Adrenal gland (tissue), 12 donors: ENCODE data around the gene ABO. TPM values are rescaled to one million over a fixed set of nuclear protein-coding genes. Genes with fewer than 3 reads are reported as not detected.

Source experiments
- DNase-seq, 7 donors: peaks; one replicate each; pipeline ENCODE4 v3.0.0-alpha.2; 2019 to 2020
- H3K27ac ChIP-seq, 5 donors: fragments of 200-600 bp; sonication (generic) in 4 of 5; 1 replicate in 3 of 5; 2 replicates in 2 of 5; pipeline versions ENCODE4 v1.5.1 to v1.8.0; 2016 to 2020; ENCODE audit warnings: mild to moderate bottlenecking in 1 of 5
- H3K27me3 ChIP-seq: fragments of 200-600 bp; 2 replicates; pipeline ENCODE4 v1.8.0; 2021
- H3K36me3 ChIP-seq, 2 donors: fragments of 200-600 bp; replicated peaks in 1 of 2; 1 replicate in 1 of 2; 2 replicates in 1 of 2; pipeline versions ENCODE4 v1.5.1 to v1.8.0; 2018 to 2022
- H3K4me1 ChIP-seq, 2 donors: fragments of 200-600 bp; replicated peaks in 1 of 2; 1 replicate in 1 of 2; 2 replicates in 1 of 2; pipeline versions ENCODE4 v1.5.1 to v1.8.0; 2018 to 2021
- H3K4me3 ChIP-seq, 4 donors: fragments of 200-600 bp; sonication (generic) in 3 of 4; one replicate each; pipeline ENCODE4 v1.5.1; 2016 to 2018
- H3K9me3 ChIP-seq, 3 donors: fragments of 200-600 bp; sonication (generic) in 1 of 3; replicated peaks in 1 of 3; 1 replicate in 2 of 3; 2 replicates in 1 of 3; pipeline versions ENCODE4 v1.5.1 to v1.8.0; 2016 to 2021
- POLR2A ChIP-seq, 2 donors: fragments of 450-650 bp; IDR thresholded peaks; one replicate each; pipeline ENCODE4 v1.6.1; 2017; ENCODE audit warnings: antibody characterized with exemption in 2 of 2, mild to moderate bottlenecking in 2 of 2, moderate library complexity in 1 of 2
- WGBS, 4 donors: extraction: QIAGEN DNeasy Blood & Tissue Kit in 2 of 4; methylation state at CpG; one replicate each; pipeline versions ENCODE4 v1.1.5 to v1.1.7; 2013 to 2017; 5-methylcytosine and 5-hydroxymethylcytosine counted together
- intact Hi-C, 2 donors: fragments of 100-400 bp; cut with DNase I; formaldehyde crosslinking; loops; one replicate each; pipeline versions ENCODE4 v1.14.1 to v1.15.0; 2022 to 2023
- polyA plus RNA-seq, 3 donors: library from polyadenylated mRNA; stranded (reverse); fragments of 200-250 nt in 2 of 3; fragments of 350-450 nt in 1 of 3; fragmentation: Illumina TruSeq in 1 of 3; extraction: RNeasy Lipid Tissue Mini Kit (QIAGEN cat#74804) in 1 of 3; gene quantifications; one replicate each; pipeline ENCODE4 v1.2.3, GENCODE V29; 2013 to 2014
- total RNA-seq, 9 donors: library from RNA; depleted of rRNA in 4 of 9; stranded (reverse); fragments of >200 nt in 4 of 9; fragments of 120-200 nt in 1 of 9; fragmentation: NEBNext Ultra II Directional in 1 of 9; extraction: Animal tissue kit (Norgen Biotek cat#: 25700) in 1 of 9; gene quantifications; one replicate each; pipeline versions ENCODE4 v1.1.0 to v1.2.4, GENCODE V29; 2013 to 2023
- TF ChIP-seq, protein P1 (sequence below), 6 experiments: fragments of 450-650 bp in 4 of 6; fragments of 200-600 bp in 2 of 6; sonication (generic) in 1 of 6; IDR thresholded peaks; 1 replicate in 5 of 6; 2 replicates in 1 of 6; pipeline versions ENCODE4 v1.5.1 to v1.8.0; 2016 to 2021; ENCODE audit warnings: antibody characterized with exemption in 6 of 6, mild to moderate bottlenecking in 2 of 6, moderate library complexity in 1 of 6
- donor health status: healthy with polysubstance abuse.
- donor health status: Bipolar disorder and iron deficiency.
- donor health status: DM: yes; HTN: yes; CAD: no.
- donor health status: DM: no; HTN: no; CAD: no.
- donor health status: DM: no; HTN: no; CAD: no.
- donor health status: DM: yes; HTN: yes; CAD: no.

ABO gene
- total and polyA plus RNA-seq, 12 donors = 2.9 to 43.1 (median 18.6) TPM

DNA sequence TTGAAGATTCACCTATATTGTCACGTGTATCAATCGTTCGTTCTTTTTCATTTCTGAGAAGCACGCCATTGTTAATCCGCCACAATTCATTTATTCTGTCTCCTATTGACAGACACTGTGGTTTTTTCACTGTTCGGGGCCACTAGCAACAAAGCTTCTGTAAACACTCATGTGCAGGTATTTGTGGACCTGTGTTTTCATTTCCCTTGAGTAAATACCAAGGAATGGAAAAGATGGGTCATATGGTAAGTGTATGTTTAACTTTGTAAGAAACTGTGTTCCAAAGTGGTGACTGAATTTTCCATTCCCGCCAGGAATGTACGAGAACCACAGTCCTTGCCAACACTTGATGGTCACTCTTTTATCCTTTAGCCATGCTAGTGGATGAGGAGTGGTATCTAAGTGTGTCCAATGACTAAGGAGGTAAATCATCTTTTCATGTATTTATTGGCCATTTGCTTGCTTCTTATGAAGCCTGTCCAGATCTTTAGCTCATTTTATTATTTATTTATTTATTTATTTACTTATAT lies 10.7 kb downstream of the ABO start:
- H3K9me3 ChIP-seq = no peaks in the 10 kb centered on the region
- H3K27me3 ChIP-seq = no peaks in the 10 kb centered on the region
- intact Hi-C loops = no loop called here
- H3K4me1 ChIP-seq = peaks cover 7 to 12% of the 10 kb centered on the region in 2 donors
- no peaks in the 10 kb centered on the region for H3K36me3 ChIP-seq
- DNase-seq = no peak
- no peak overlapping the region for H3K4me3 ChIP-seq
- H3K27ac ChIP-seq = no peak overlapping the region
- no peak for TF ChIP-seq POLR2A (IDR thresholded peaks at IDR 0.05)
- TF ChIP-seq, protein P1, sequence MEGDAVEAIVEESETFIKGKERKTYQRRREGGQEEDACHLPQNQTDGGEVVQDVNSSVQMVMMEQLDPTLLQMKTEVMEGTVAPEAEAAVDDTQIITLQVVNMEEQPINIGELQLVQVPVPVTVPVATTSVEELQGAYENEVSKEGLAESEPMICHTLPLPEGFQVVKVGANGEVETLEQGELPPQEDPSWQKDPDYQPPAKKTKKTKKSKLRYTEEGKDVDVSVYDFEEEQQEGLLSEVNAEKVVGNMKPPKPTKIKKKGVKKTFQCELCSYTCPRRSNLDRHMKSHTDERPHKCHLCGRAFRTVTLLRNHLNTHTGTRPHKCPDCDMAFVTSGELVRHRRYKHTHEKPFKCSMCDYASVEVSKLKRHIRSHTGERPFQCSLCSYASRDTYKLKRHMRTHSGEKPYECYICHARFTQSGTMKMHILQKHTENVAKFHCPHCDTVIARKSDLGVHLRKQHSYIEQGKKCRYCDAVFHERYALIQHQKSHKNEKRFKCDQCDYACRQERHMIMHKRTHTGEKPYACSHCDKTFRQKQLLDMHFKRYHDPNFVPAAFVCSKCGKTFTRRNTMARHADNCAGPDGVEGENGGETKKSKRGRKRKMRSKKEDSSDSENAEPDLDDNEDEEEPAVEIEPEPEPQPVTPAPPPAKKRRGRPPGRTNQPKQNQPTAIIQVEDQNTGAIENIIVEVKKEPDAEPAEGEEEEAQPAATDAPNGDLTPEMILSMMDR (IDR thresholded peaks at IDR 0.05) = no peak
- whole genome bisulfite sequencing, 4 donors = 92 to 97% (median 95%) methylated on average over 8 of the region's 8 CpGs

DNA sequence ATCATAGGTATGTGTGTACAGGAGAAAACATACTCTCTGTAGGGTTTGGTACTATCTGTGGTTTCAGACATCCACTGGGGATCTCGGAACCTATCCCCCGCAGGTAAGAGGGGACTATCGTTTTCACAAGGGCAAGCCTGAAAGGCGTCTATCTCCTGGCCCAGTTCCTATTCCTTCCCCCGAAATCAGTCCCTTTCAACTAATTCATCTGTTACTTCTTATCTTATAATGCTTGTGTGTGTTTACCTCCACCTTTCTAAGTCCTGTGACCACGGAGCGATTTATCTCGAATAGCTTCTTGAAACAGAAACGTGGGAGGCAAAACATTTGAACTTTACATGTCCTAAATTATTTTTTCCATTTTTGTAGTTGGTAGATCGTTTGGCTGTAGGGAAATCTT lies 11.4 kb downstream of the ABO start:
- H3K9me3 ChIP-seq = no peaks in the 10 kb centered on the region
- peak in 1 of 7 donors; percentile 14 for DNase-seq
- WGBS, 4 donors = 83 to 92% (median 89%) methylated on average over 10 of the region's 10 CpGs
- no peak overlapping the region for H3K4me3 ChIP-seq
- H3K27ac ChIP-seq = no peak overlapping the region
- peaks cover 7 to 16% of the 10 kb centered on the region in 2 donors for H3K4me1 ChIP-seq
- H3K27me3 ChIP-seq = no peaks in the 10 kb centered on the region
- intact Hi-C loops = no loop called here
- TF ChIP-seq POLR2A (IDR thresholded peaks at IDR 0.05) = no peak
- TF ChIP-seq, protein P1 (IDR thresholded peaks at IDR 0.05) = no peak
- no peaks in the 10 kb centered on the region for H3K36me3 ChIP-seq

DNA sequence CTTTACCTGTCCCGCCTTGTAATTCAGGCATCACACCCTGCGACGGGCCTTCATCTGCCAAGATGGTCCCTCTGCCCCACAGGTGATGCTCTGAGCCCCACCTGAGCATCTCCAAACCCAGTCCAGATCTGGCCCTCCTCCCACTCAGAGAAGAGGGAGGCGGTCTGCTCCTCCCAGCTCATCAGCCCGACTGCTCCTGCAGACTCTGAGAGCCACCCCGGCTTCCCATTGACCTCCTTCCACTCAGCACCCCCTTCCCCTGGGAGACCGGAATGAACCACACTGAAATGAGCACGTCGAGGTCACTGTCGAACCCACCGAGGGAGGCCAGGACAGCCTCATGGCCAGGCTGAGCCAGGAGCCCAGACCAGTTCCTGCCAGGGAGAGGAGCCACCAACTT lies 12.8 kb downstream of the ABO start:
- intact Hi-C loops = no loop called here
- TF ChIP-seq POLR2A (IDR thresholded peaks at IDR 0.05) = no peak
- TF ChIP-seq, protein P1 (IDR thresholded peaks at IDR 0.05) = no peak
- H3K4me3 ChIP-seq = no peak overlapping the region
- H3K4me1 ChIP-seq = peaks cover 5 to 16% of the 10 kb centered on the region in 2 donors
- no peaks in the 10 kb centered on the region for H3K9me3 ChIP-seq
- peak overlapping the region in 1 of 5 donors; percentile 1 for H3K27ac ChIP-seq
- DNase-seq = peak in 1 of 7 donors; percentile 41
- H3K36me3 ChIP-seq = no peaks in the 10 kb centered on the region
- H3K27me3 ChIP-seq = no peaks in the 10 kb centered on the region
- 68 to 84% (median 71%) methylated on average over 7 to 11 of the region's 11 CpGs for WGBS, 4 donors

DNA sequence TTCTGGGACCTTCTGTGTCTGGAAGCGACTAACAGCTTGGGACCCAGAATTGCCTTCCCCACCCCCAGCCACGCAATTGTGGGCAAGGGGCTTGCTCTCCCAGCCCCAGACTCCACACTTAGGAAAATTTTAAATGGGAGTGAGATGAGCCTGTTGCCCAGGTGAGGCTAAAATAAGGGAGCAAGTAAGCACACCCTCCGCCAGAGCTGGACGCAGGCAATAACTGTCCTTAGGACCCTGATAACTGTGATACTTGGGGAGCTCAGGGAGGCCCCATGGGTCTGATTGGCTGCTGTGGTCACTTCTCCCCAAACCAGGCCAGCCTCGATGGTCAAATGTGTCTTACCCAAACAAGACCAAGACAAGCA lies 13.3 kb downstream of the ABO start:
- Histone ChIP-seq H3K27ac (no peak overlapping the region), H3K4me1 (peaks cover 5 to 16% of the 10 kb centered on the region in 2 donors), H3K9me3 (no peaks in the 10 kb centered on the region), H3K27me3 (no peaks in the 10 kb centered on the region), H3K36me3 (no peaks in the 10 kb centered on the region), H3K4me3 (no peak overlapping the region)
- no peak for TF ChIP-seq POLR2A (IDR thresholded peaks at IDR 0.05)
- TF ChIP-seq, protein P1 (IDR thresholded peaks at IDR 0.05) = no peak
- peak in 1 of 7 donors; percentile 11 for DNase-seq
- intact Hi-C loops = no loop called here
- WGBS, 4 donors = 69 to 88% (median 82%) methylated on average over 3 to 5 of the region's 5 CpGs
